CD14-positive monocyte (primary cell): ENCODE results near the gene EGFLAM. TPM values are rescaled to one million over a fixed set of nuclear protein-coding genes. Genes with fewer than 3 reads are reported as not detected.

Experiments used
- DNase-seq, 3 donors: peaks; one replicate each; pipeline ENCODE4 v3.0.0-alpha.2; 2011 to 2022
- H2AFZ ChIP-seq: 2 replicates; pipeline ENCODE4 v1.6.0; 2012; ENCODE audit warnings: mild to moderate bottlenecking, low read depth, low read length, inconsistent platforms; ENCODE audit not compliant: insufficient read depth, poor library complexity, severe bottlenecking
- H3K27ac ChIP-seq, 2 donors: 1 replicate in 1 of 2; 2 replicates in 1 of 2; pipeline ENCODE4 v1.5.1; 2012 to 2013; ENCODE audit warnings: low read length in 2 of 2, control low read depth in 1 of 2, inconsistent platforms in 1 of 2, low read depth in 1 of 2, mild to moderate bottlenecking in 1 of 2
- H3K27me3 ChIP-seq, 2 donors: one replicate each; pipeline versions ENCODE4 v1.6.0 to v1.6.1; 2011 to 2013; ENCODE audit warnings: low read length in 2 of 2; ENCODE audit not compliant: control insufficient read depth in 2 of 2, insufficient read depth in 2 of 2
- H3K36me3 ChIP-seq, 2 donors: replicated peaks in 1 of 2; 1 replicate in 1 of 2; 2 replicates in 1 of 2; pipeline versions ENCODE4 v1.5.1 to v1.6.1; 2012 to 2013; ENCODE audit warnings: low read length in 2 of 2, control low read depth in 1 of 2, inconsistent platforms in 1 of 2, mild to moderate bottlenecking in 1 of 2; ENCODE audit not compliant: insufficient read depth in 2 of 2, control insufficient read depth in 1 of 2
- H3K4me1 ChIP-seq, 2 donors: 1 replicate in 1 of 2; 2 replicates in 1 of 2; pipeline versions ENCODE4 v1.5.1 to v1.6.1; 2012 to 2013; ENCODE audit warnings: low read length in 2 of 2, control low read depth in 1 of 2, inconsistent platforms in 1 of 2, mild to moderate bottlenecking in 1 of 2, moderate library complexity in 1 of 2; ENCODE audit not compliant: insufficient read depth in 2 of 2, control insufficient read depth in 1 of 2
- H3K4me2 ChIP-seq: replicated peaks from 2 replicates; pipeline ENCODE3; 2012; ENCODE audit warnings: low read length, moderate library complexity, mild to moderate bottlenecking; ENCODE audit not compliant: poor library complexity, severe bottlenecking; ENCODE audit errors: extremely low read depth
- H3K4me3 ChIP-seq, 3 experiments: fragments of 200-600 bp in 1 of 3; sonication (generic) in 1 of 3; replicated peaks in 1 of 3; 1 replicate in 2 of 3; 2 replicates in 1 of 3; pipeline ENCODE4 v1.5.1; 2011 to 2013; ENCODE audit warnings: low read length in 3 of 3, mild to moderate bottlenecking in 3 of 3, control low read depth in 2 of 3, low read depth in 2 of 3, inconsistent platforms in 1 of 3, moderate library complexity in 1 of 3
- H3K79me2 ChIP-seq: 2 replicates; pipeline ENCODE4 v1.6.0; 2012; ENCODE audit warnings: mild to moderate bottlenecking, control low read depth, inconsistent platforms, low read length, moderate library complexity; ENCODE audit not compliant: insufficient read depth
- H3K9ac ChIP-seq: 2 replicates; pipeline ENCODE4 v1.6.0; 2017; ENCODE audit warnings: low read length, mild to moderate bottlenecking; ENCODE audit not compliant: insufficient read depth, poor library complexity, severe bottlenecking
- H3K9me3 ChIP-seq, 2 donors: replicated peaks in 1 of 2; 1 replicate in 1 of 2; 2 replicates in 1 of 2; pipeline versions ENCODE4 v1.5.1 to v1.6.1; 2012 to 2013; ENCODE audit warnings: low read length in 2 of 2, control low read depth in 1 of 2; ENCODE audit not compliant: control insufficient read depth in 1 of 2, insufficient read depth in 1 of 2
- H4K20me1 ChIP-seq: 2 replicates; pipeline ENCODE4 v1.6.0; 2012; ENCODE audit warnings: mild to moderate bottlenecking, low read length, control low read depth, moderate library complexity; ENCODE audit not compliant: insufficient read depth
- H3K27ac Mint-ChIP-seq, 7 donors: one replicate each; pipeline ENCODE4 v1.8.0; 2020; ENCODE audit warnings: mild to moderate bottlenecking in 7 of 7, mixed read lengths in 7 of 7, moderate library complexity in 6 of 7, inconsistent platforms in 2 of 7
- H3K27me3 Mint-ChIP-seq, 3 donors: one replicate each; pipeline ENCODE4 v1.8.0; 2021 to 2022; ENCODE audit warnings: low read depth in 3 of 3, mild to moderate bottlenecking in 3 of 3, mixed read lengths in 3 of 3, moderate library complexity in 3 of 3, inconsistent platforms in 1 of 3
- H3K36me3 Mint-ChIP-seq, 2 donors: one replicate each; pipeline ENCODE4 v1.8.0; 2020; ENCODE audit warnings: mixed read lengths in 2 of 2, inconsistent platforms in 1 of 2, mild to moderate bottlenecking in 1 of 2
- H3K4me1 Mint-ChIP-seq: one replicate; pipeline ENCODE4 v1.8.0; 2020; ENCODE audit warnings: mild to moderate bottlenecking, mixed read lengths
- H3K4me3 Mint-ChIP-seq, 2 donors: one replicate each; pipeline ENCODE4 v1.8.0; 2020; ENCODE audit warnings: mild to moderate bottlenecking in 2 of 2, mixed read lengths in 2 of 2, moderate library complexity in 1 of 2
- H3K9me3 Mint-ChIP-seq, 7 donors: one replicate each; pipeline ENCODE4 v1.8.0; 2020 to 2022; ENCODE audit warnings: mixed read lengths in 7 of 7, mild to moderate bottlenecking in 6 of 7, moderate library complexity in 6 of 7, inconsistent platforms in 2 of 7
- CTCF ChIP-seq: fragments of 200-600 bp; IDR thresholded peaks from one replicate; pipeline ENCODE4 v1.8.0; 2022; ENCODE audit warnings: antibody characterized with exemption, mild to moderate bottlenecking
- WGBS: methylation state at CpG from one replicate; pipeline ENCODE4 v1.1.5; 2013; ENCODE audit warnings: missing lambda C conversion rate; ENCODE audit not compliant: insufficient coverage; 5-methylcytosine and 5-hydroxymethylcytosine counted together
- intact Hi-C, 2 donors: fragments of 100-400 bp; cut with micrococcal nuclease; formaldehyde crosslinking; loops; one replicate each; pipeline versions ENCODE4 v1.15.0 to v1.15.1; 2023
- polyA plus RNA-seq, 3 donors: library from polyadenylated mRNA; depleted of rRNA in 1 of 3; unstranded in 2 of 3; stranded (reverse) in 1 of 3; fragments of 300-500 nt in 2 of 3; fragments of >200 nt in 1 of 3; fragmentation: Illumina TruSeq in 2 of 3; gene quantifications; 1 replicate in 2 of 3; 2 replicates in 1 of 3; pipeline ENCODE4 v1.2.3, GENCODE V29; 2012 to 2021

The EGFLAM gene
- polyA plus RNA-seq, 3 donors, result not detected

GRCh38 chr5:38469707-38470267 lies 211.4 kb downstream of the EGFLAM start:
- H2AFZ ChIP-seq, result no peak overlapping the region
- Mint-ChIP-seq H3K4me1 (no peaks in the 10 kb centered on the region), H3K4me3 (peak overlapping the region in 1 of 2 donors; percentile 61), H3K9me3 (peaks cover 0 to 15% (median 3%) of the 10 kb centered on the region in 7 donors), H3K27ac (no peak overlapping the region), H3K27me3 (peaks cover 34 to 64% (median 35%) of the 10 kb centered on the region in 3 donors), H3K36me3 (no peaks in the 10 kb centered on the region)
- H3K4me1 ChIP-seq, result no peaks in the 10 kb centered on the region
- H3K27me3 ChIP-seq, result peaks cover 74 to 100% of the 10 kb centered on the region in 2 donors
- WGBS, result 90% methylated on average over 8 of the region's 11 CpGs
- intact Hi-C loops, result no loop called here
- DNase-seq, result no peak
- H3K27ac ChIP-seq, result no peak overlapping the region
- H3K4me3 ChIP-seq, result no peak overlapping the region
- no peaks in the 10 kb centered on the region for H3K79me2 ChIP-seq
- H3K36me3 ChIP-seq, result no peaks in the 10 kb centered on the region
- H3K9me3 ChIP-seq, result peaks cover 7 to 27% of the 10 kb centered on the region in 2 donors
- H3K4me2 ChIP-seq, result no peak overlapping the region
- H4K20me1 ChIP-seq, result no peaks in the 10 kb centered on the region
- no peak overlapping the region for H3K9ac ChIP-seq
- no peak for TF ChIP-seq CTCF

- peaks cover 77 to 100% of the 10 kb centered on the region in 2 donors for H3K27me3 ChIP-seq
- WGBS, result 100% methylated on average over 2 of the region's 4 CpGs
Observed at GRCh38 chr5:38471709-38472108, 213.3 kb downstream of the EGFLAM start.

More at GRCh38 chr5:38471709-38472108, 213.3 kb downstream of the EGFLAM start:
- no peak for TF ChIP-seq CTCF
- intact Hi-C loops, result no loop called here
- no peak overlapping the region for H2AFZ ChIP-seq
- Mint-ChIP-seq H3K9me3 (peaks cover 0 to 9% (median 3%) of the 10 kb centered on the region in 7 donors), H3K27me3 (peaks cover 47 to 81% (median 49%) of the 10 kb centered on the region in 3 donors), H3K4me1 (no peaks in the 10 kb centered on the region), H3K36me3 (no peaks in the 10 kb centered on the region), H3K27ac (no peak overlapping the region), H3K4me3 (peak overlapping the region in 1 of 2 donors; percentile 71)
- no peak overlapping the region for H3K4me2 ChIP-seq
- H3K9me3 ChIP-seq, result peaks cover 0 to 8% of the 10 kb centered on the region in 2 donors
- H3K79me2 ChIP-seq, result no peaks in the 10 kb centered on the region
- H3K9ac ChIP-seq, result no peak overlapping the region
- no peaks in the 10 kb centered on the region for H4K20me1 ChIP-seq
- H3K4me3 ChIP-seq, result no peak overlapping the region
- H3K36me3 ChIP-seq, result no peaks in the 10 kb centered on the region
- H3K27ac ChIP-seq, result no peak overlapping the region
- H3K4me1 ChIP-seq, result no peaks in the 10 kb centered on the region
- no peak for DNase-seq
